Hepatocyte (in vitro differentiated cells): Measurements from ENCODE around the gene RAB40A. TPM values are rescaled to one million over a fixed set of nuclear protein-coding genes. Genes with fewer than 3 reads are reported as not detected.

Experiments
- DNase-seq: peaks from one replicate; pipeline ENCODE4 v3.0.0-alpha.2; 2016; ENCODE audit warnings: low spot score
- H2AFZ ChIP-seq: fragments of 200-600 bp; sonication (generic); 2 replicates; pipeline ENCODE4 v1.6.0; 2016; ENCODE audit warnings: antibody characterized with exemption, mild to moderate bottlenecking
- H3K27ac ChIP-seq: fragments of 200-600 bp; sonication (generic); 2 replicates; pipeline ENCODE4 v1.5.1; 2016; ENCODE audit warnings: mild to moderate bottlenecking
- H3K27me3 ChIP-seq: fragments of 200-600 bp; sonication (generic); 2 replicates; pipeline ENCODE4 v1.6.1; 2016
- H3K36me3 ChIP-seq: fragments of 200-600 bp; sonication (generic); replicated peaks from 2 replicates; pipeline ENCODE4 v1.5.1; 2016; ENCODE audit warnings: low read depth; ENCODE audit not compliant: insufficient read depth
- H3K4me1 ChIP-seq: fragments of 200-600 bp; sonication (generic); 2 replicates; pipeline ENCODE4 v1.5.1; 2016; ENCODE audit warnings: mild to moderate bottlenecking, moderate library complexity; ENCODE audit not compliant: insufficient read depth
- H3K4me2 ChIP-seq: fragments of 200-600 bp; sonication (generic); 2 replicates; pipeline ENCODE4 v1.6.0; 2016
- H3K4me3 ChIP-seq: fragments of 200-600 bp; sonication (generic); 2 replicates; pipeline ENCODE4 v1.5.1; 2016; ENCODE audit warnings: mild to moderate bottlenecking
- H3K79me2 ChIP-seq: fragments of 200-600 bp; sonication (generic); 2 replicates; pipeline ENCODE4 v1.6.0; 2017; ENCODE audit warnings: mild to moderate bottlenecking
- H3K9me2 ChIP-seq: fragments of 200-600 bp; sonication (generic); replicated peaks from 2 replicates; pipeline ENCODE4 v1.6.0; 2017; ENCODE audit warnings: mild to moderate bottlenecking; ENCODE audit not compliant: insufficient read depth
- H3K9me3 ChIP-seq: fragments of 200-600 bp; sonication (generic); 2 replicates; pipeline ENCODE4 v1.5.1; 2016; ENCODE audit warnings: low read depth, mild to moderate bottlenecking
- H4K20me1 ChIP-seq: fragments of 200-600 bp; sonication (generic); 2 replicates; pipeline ENCODE4 v1.6.0; 2016; ENCODE audit warnings: mild to moderate bottlenecking; ENCODE audit not compliant: insufficient read depth, poor library complexity, severe bottlenecking
- CTCF ChIP-seq: fragments of 200-600 bp; sonication (generic); IDR thresholded peaks from 2 replicates; pipeline ENCODE4 v1.5.1; 2016; ENCODE audit warnings: antibody characterized with exemption, mild to moderate bottlenecking; ENCODE audit not compliant: poor library complexity
- EZH2 ChIP-seq: fragments of 200-600 bp; sonication (generic); IDR thresholded peaks from 2 replicates; pipeline ENCODE4 v1.6.1; 2016; ENCODE audit warnings: antibody characterized with exemption, mild to moderate bottlenecking, borderline replicate concordance
- EZH2phosphoT487 ChIP-seq: fragments of 200-600 bp; sonication (generic); IDR thresholded peaks from one replicate; pipeline ENCODE4 v1.6.1; 2018; ENCODE audit warnings: antibody characterized with exemption, mild to moderate bottlenecking, low read depth, moderate library complexity; ENCODE audit not compliant: unreplicated experiment, severe bottlenecking
- WGBS: methylation state at CpG from one replicate; pipeline ENCODE4 v1.1.6; 2016; ENCODE audit warnings: low lambda C conversion rate; ENCODE audit errors: missing lambda C conversion rate; 5-methylcytosine and 5-hydroxymethylcytosine counted together
- polyA plus RNA-seq: library from polyadenylated mRNA; unstranded; fragments of >200 nt; fragmentation: Nextera tagmentation; extraction: Ambion mirVana; gene quantifications from 2 replicates; pipeline ENCODE4 v1.2.1, GENCODE V29; 2016
- total RNA-seq: library from RNA; depleted of rRNA; stranded (reverse); fragments of >200 nt; gene quantifications from 2 replicates; pipeline ENCODE4 v1.2.3, GENCODE V29; 2014

Gene RAB40A
- total and polyA plus RNA-seq, 2 experiments from 2014 or later, result 3.0 TPM

- Histone ChIP-seq H3K36me3 (no peaks in the 10 kb centered on the region), H3K27ac (peak overlapping the region; percentile 92), H3K27me3 (no peaks in the 10 kb centered on the region), H3K4me3 (no peak overlapping the region), H3K9me2 (no peaks in the 10 kb centered on the region), H2AFZ (no peak overlapping the region), H4K20me1 (no peaks in the 10 kb centered on the region), H3K4me2 (peak overlapping the region; percentile 14), H3K9me3 (no peaks in the 10 kb centered on the region), H3K4me1 (peaks cover 35% of the 10 kb centered on the region), H3K79me2 (no peaks in the 10 kb centered on the region)
- peak; percentile 32 for DNase-seq
- TF ChIP-seq CTCF, result no peak
Measured at GRCh38 chrX:103540145-103540544, 20.9 kb upstream of the RAB40A start.

GRCh38 chrX:103539695-103540094 is 20.4 kb upstream of the RAB40A start:
- H3K4me1 ChIP-seq, result peaks cover 35% of the 10 kb centered on the region
- no peak overlapping the region for H2AFZ ChIP-seq
- no peaks in the 10 kb centered on the region for H4K20me1 ChIP-seq
- H3K27me3 ChIP-seq, result no peaks in the 10 kb centered on the region
- no peaks in the 10 kb centered on the region for H3K9me2 ChIP-seq
- TF ChIP-seq CTCF, result no peak
- TF ChIP-seq EZH2phosphoT487, result no peak
- TF ChIP-seq EZH2, result no peak
- WGBS, result 65% methylated on average over 2 of the region's 2 CpGs
- no peaks in the 10 kb centered on the region for H3K36me3 ChIP-seq
- peak overlapping the region; percentile 92 for H3K27ac ChIP-seq
- H3K4me2 ChIP-seq, result peak overlapping the region; percentile 14
- no peaks in the 10 kb centered on the region for H3K9me3 ChIP-seq
- H3K4me3 ChIP-seq, result no peak overlapping the region
- DNase-seq, result no peak
- H3K79me2 ChIP-seq, result no peaks in the 10 kb centered on the region

- Histone ChIP-seq H3K36me3 (no peaks in the 10 kb centered on the region), H3K4me1 (peaks cover 41% of the 10 kb centered on the region), H3K9me3 (no peaks in the 10 kb centered on the region), H4K20me1 (no peaks in the 10 kb centered on the region), H3K79me2 (no peaks in the 10 kb centered on the region), H3K4me2 (peak overlapping the region; percentile 14), H2AFZ (no peak overlapping the region), H3K27me3 (no peaks in the 10 kb centered on the region), H3K4me3 (no peak overlapping the region), H3K9me2 (no peaks in the 10 kb centered on the region), H3K27ac (peak overlapping the region; percentile 92)
- peak; percentile 35 for DNase-seq
- TF ChIP-seq CTCF, result no peak
- TF ChIP-seq EZH2phosphoT487, result no peak
- TF ChIP-seq EZH2, result no peak
Measured at GRCh38 chrX:103538728-103539127, 19.4 kb upstream of the RAB40A start.

GRCh38 chrX:103537871-103538387 is 18.6 kb upstream of the RAB40A start:
- WGBS, result 63% methylated on average over 3 of the region's 3 CpGs
- TF ChIP-seq CTCF, result no peak
- no peak for TF ChIP-seq EZH2
- TF ChIP-seq EZH2phosphoT487, result no peak
- peak overlapping the region; percentile 92 for H3K27ac ChIP-seq

More at GRCh38 chrX:103537871-103538387, 18.6 kb upstream of the RAB40A start:
- DNase-seq, result no peak
- H3K4me3 ChIP-seq, result no peak overlapping the region
- H4K20me1 ChIP-seq, result no peaks in the 10 kb centered on the region
- no peak overlapping the region for H2AFZ ChIP-seq
- no peaks in the 10 kb centered on the region for H3K36me3 ChIP-seq
- no peaks in the 10 kb centered on the region for H3K9me2 ChIP-seq
- no peaks in the 10 kb centered on the region for H3K27me3 ChIP-seq
- no peaks in the 10 kb centered on the region for H3K9me3 ChIP-seq
- H3K4me2 ChIP-seq, result peak overlapping the region; percentile 14
- H3K79me2 ChIP-seq, result no peaks in the 10 kb centered on the region
- peaks cover 42% of the 10 kb centered on the region for H3K4me1 ChIP-seq
